Measurements from ENCODE around the gene FLNB. TPM values are rescaled to one million over a fixed set of nuclear protein-coding genes. Genes with fewer than 3 reads are reported as not detected.

FLNB gene
- total RNA-seq, 1 experiment from 2014 or later: 580 TPM

GRCh38 chr3:58150810-58151199 lies 142.6 kb downstream of the FLNB start:
- DNase-seq (ENCODE audit: unreplicated experiment): no peak
- ChIA-PET CTCF (interaction anchor here (0.6 to 1.3 kb wide), 3 partner anchors 148 to 891 kb away, joined by 3 to 4 read pairs (median 3); no protein-coding TSS in a partner anchor), POLR2A (no interaction called here)
- H3K36me3 Mint-ChIP-seq (ENCODE audit: insufficient read depth, unreplicated experiment): peaks cover 95% of the 10 kb centered on the region
- no peaks in the 10 kb centered on the region for H3K4me1 Mint-ChIP-seq (ENCODE audit: insufficient read depth, unreplicated experiment)
- intact Hi-C loops (cut with micrococcal nuclease): no loop called here
- no peak overlapping the region for H3K4me3 Mint-ChIP-seq (ENCODE audit: unreplicated experiment)
- no peak for TF ChIP-seq CTCF (IDR thresholded peaks at IDR 0.05; ENCODE audit: unreplicated experiment)
- H3K27ac Mint-ChIP-seq (ENCODE audit: low read depth, unreplicated experiment): no peak overlapping the region
- no TSS peak for BruUV-seq (replicated peaks)
- H3K27me3 Mint-ChIP-seq (ENCODE audit: insufficient read depth, unreplicated experiment): no peaks in the 10 kb centered on the region
- no peaks in the 10 kb centered on the region for H3K9me3 Mint-ChIP-seq (ENCODE audit: unreplicated experiment)

DNA sequence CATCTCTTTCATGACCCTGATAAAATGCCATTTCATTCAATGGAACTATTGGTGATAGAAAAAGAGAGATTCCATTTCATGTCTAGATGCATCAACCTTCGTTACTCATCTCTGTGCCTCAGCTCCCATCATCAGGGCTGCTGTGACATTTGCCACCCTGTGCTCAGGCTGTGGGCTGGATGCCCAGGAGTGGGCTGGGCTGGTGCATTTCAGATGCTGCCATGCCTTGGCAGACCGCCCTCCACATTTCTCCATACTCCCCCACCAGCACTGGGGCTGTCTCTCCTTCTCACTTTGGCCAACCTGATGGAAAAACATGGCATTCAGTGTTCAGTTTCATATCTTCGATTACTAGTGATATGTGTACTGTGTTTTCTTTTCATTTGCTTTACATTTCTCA lies 143.4 kb downstream of the FLNB start:
- ChIA-PET CTCF (interaction anchor here (0.6 kb wide), 2 partner anchors 62 to 102 kb away, joined by 3 to 4 read pairs; no protein-coding TSS in a partner anchor), POLR2A (no interaction called here)
- H3K27me3 Mint-ChIP-seq (ENCODE audit: insufficient read depth, unreplicated experiment): no peaks in the 10 kb centered on the region
- peaks cover 95% of the 10 kb centered on the region for H3K36me3 Mint-ChIP-seq (ENCODE audit: insufficient read depth, unreplicated experiment)
- H3K27ac Mint-ChIP-seq (ENCODE audit: low read depth, unreplicated experiment): no peak overlapping the region
- H3K9me3 Mint-ChIP-seq (ENCODE audit: unreplicated experiment): no peaks in the 10 kb centered on the region
- intact Hi-C loops (cut with micrococcal nuclease): no loop called here
- H3K4me1 Mint-ChIP-seq (ENCODE audit: insufficient read depth, unreplicated experiment): no peaks in the 10 kb centered on the region
- H3K4me3 Mint-ChIP-seq (ENCODE audit: unreplicated experiment): no peak overlapping the region
- BruUV-seq (replicated peaks): no TSS peak
- no peak for DNase-seq (ENCODE audit: unreplicated experiment)
- no peak for TF ChIP-seq CTCF (IDR thresholded peaks at IDR 0.05; ENCODE audit: unreplicated experiment)

DNA sequence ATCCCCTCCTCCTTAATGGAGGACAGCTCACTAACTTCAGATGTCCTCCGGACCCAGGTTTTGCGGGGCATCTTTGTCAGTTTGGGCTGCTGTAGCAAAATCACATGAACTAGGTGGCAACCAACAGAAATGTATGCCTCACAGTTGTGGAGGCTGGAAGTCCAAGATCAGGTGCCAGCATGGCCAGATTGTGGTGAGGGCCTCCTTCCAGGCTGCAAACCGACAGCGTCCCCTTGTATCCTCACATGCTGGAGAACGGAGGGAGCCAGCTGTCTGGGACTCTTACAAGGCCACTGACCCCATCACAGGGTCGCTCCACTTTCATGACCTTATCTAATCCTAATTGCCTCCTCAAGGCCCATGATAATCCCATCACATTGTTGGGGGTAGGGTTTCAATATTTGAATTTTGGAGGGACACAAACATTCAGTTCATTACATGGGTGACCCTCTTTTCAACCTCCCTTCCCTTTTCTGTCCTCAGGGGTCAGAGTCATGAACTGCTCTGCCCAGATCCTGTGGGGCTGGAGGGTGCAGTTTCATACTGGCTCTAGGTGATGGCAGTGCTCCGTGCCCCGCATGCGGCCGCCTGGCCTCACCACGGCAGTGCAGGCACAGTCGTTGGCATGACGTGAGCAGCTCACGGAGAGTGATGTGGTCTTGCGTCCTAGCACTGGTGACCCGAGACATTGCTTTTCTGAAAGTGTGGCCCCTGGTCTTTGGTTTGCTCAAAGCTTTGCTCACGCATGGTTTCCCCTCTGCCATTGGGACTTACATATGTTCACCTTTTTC lies 144.2 kb downstream of the FLNB start:
- no TSS peak for BruUV-seq (replicated peaks)
- no peak overlapping the region for H3K4me3 Mint-ChIP-seq (ENCODE audit: unreplicated experiment)
- TF ChIP-seq CTCF (IDR thresholded peaks at IDR 0.05; ENCODE audit: unreplicated experiment): no peak
- H3K27me3 Mint-ChIP-seq (ENCODE audit: insufficient read depth, unreplicated experiment): no peaks in the 10 kb centered on the region
- H3K27ac Mint-ChIP-seq (ENCODE audit: low read depth, unreplicated experiment): no peak overlapping the region
- DNase-seq (ENCODE audit: unreplicated experiment): no peak
- POLR2A ChIA-PET: no interaction called here
- no peaks in the 10 kb centered on the region for H3K9me3 Mint-ChIP-seq (ENCODE audit: unreplicated experiment)
- no peaks in the 10 kb centered on the region for H3K4me1 Mint-ChIP-seq (ENCODE audit: insufficient read depth, unreplicated experiment)
- intact Hi-C loops (cut with micrococcal nuclease): no loop called here
- peaks cover 96% of the 10 kb centered on the region for H3K36me3 Mint-ChIP-seq (ENCODE audit: insufficient read depth, unreplicated experiment)
- CTCF ChIA-PET: no interaction called here

DNA sequence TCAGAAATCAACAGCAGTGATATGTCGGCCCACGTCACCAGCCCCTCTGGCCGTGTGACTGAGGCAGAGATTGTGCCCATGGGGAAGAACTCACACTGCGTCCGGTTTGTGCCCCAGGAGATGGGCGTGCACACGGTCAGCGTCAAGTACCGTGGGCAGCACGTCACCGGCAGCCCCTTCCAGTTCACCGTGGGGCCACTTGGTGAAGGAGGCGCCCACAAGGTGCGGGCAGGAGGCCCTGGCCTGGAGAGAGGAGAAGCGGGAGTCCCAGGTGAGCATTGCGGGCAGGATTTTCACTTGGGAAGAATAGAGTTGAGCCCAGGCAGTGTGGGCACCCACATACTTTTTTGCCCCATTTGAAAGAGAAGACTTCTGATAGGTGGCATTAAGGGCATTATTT lies 145.1 kb downstream of the FLNB start:
- no peak overlapping the region for H3K4me3 Mint-ChIP-seq (ENCODE audit: unreplicated experiment)
- DNase-seq (ENCODE audit: unreplicated experiment): no peak
- BruUV-seq (replicated peaks): no TSS peak
- H3K27ac Mint-ChIP-seq (ENCODE audit: low read depth, unreplicated experiment): no peak overlapping the region
- peaks cover 96% of the 10 kb centered on the region for H3K36me3 Mint-ChIP-seq (ENCODE audit: insufficient read depth, unreplicated experiment)
- ChIA-PET CTCF (interaction anchor here (0.6 to 1.6 kb wide), 2 partner anchors 14 to 432 kb away, joined by 3 to 4 read pairs; no protein-coding TSS in a partner anchor), POLR2A (interaction anchor here (0.7 kb wide), 1 partner anchor 50 kb away, joined by 3 read pairs; no protein-coding TSS in a partner anchor)
- H3K9me3 Mint-ChIP-seq (ENCODE audit: unreplicated experiment): no peaks in the 10 kb centered on the region
- H3K27me3 Mint-ChIP-seq (ENCODE audit: insufficient read depth, unreplicated experiment): no peaks in the 10 kb centered on the region
- no peak for TF ChIP-seq CTCF (IDR thresholded peaks at IDR 0.05; ENCODE audit: unreplicated experiment)
- no peaks in the 10 kb centered on the region for H3K4me1 Mint-ChIP-seq (ENCODE audit: insufficient read depth, unreplicated experiment)
- intact Hi-C loops (cut with micrococcal nuclease): no loop called here
